ENCODE results near the gene PIK3CD. TPM values are rescaled to one million over a fixed set of nuclear protein-coding genes. Genes with fewer than 3 reads are reported as not detected.

The PIK3CD gene
- polyA plus RNA-seq, 1 of the 3 experiments (the other 2 are of a cell fraction), result 6.0 TPM

DNA sequence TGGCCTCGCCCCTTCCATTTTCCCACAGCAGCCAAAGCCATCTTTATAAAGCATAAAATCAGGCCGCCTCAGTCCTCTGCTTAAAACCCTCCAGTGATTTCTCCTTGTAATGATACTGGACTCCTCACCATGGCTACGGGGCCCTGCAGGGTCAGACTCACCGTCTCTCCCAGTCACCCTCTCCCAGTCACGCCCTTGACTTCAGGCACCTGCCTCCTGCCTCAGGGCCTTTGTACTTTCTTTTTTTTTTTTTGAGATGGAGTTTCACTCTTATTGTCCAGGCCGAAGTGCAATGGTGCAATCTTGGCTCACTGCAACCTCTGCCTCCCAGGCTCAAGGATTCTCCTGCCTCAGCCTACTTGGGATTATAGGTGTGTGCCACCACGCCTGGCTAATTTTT, 47.8 kb downstream of the PIK3CD start:
- no peaks in the 10 kb centered on the region; a peak in 1 of 4 replicates for H3K4me1 ChIP-seq (ENCODE audit: control insufficient read depth in 1 of 2, insufficient read depth in 2 of 2, low read depth in 1 of 2, low read length in 1 of 2)
- H3F3A ChIP-seq (replicated peaks; ENCODE audit: insufficient read depth), result peaks cover 7% of the 10 kb centered on the region
- no peak overlapping the region for H2AFZ ChIP-seq (ENCODE audit: low read depth)
- H3K9ac ChIP-seq, result no peak overlapping the region
- H4K20me1 ChIP-seq (ENCODE audit: insufficient read depth), result no peaks in the 10 kb centered on the region
- H3K4me3 ChIP-seq (ENCODE audit: low read depth in 2 of 2, low read length in 1 of 2), result no peak overlapping the region
- no peaks in the 10 kb centered on the region for H3K79me2 ChIP-seq (ENCODE audit: insufficient read depth)
- peak overlapping the region in 1 of 2 experiments; percentile 72; a peak in 2 of 4 replicates for H3K27ac ChIP-seq (ENCODE audit: low read depth in 2 of 2, low read length in 1 of 2)
- no peaks in the 10 kb centered on the region for H3K9me3 ChIP-seq
- no peak for DNase-seq
- H3K9me2 ChIP-seq, result no peaks in the 10 kb centered on the region
- ChIA-PET CTCF (interaction anchor here (1.2 to 1.3 kb wide), 2 partner anchors 22 to 72 kb away, joined by 4 to 5 read pairs; no protein-coding TSS in a partner anchor), POLR2A (no interaction called here)
- H3K27me3 ChIP-seq (ENCODE audit: insufficient read depth), result no peaks in the 10 kb centered on the region
- no peak overlapping the region for H3K4me2 ChIP-seq
- no peak for TF ChIP-seq RFX5 (IDR thresholded peaks at IDR 0.05; ENCODE audit: low read length)
- WGBS (ENCODE audit: low lambda C conversion rate), result 88% methylated on average over 7 of the region's 7 CpGs
- H3K36me3 ChIP-seq (replicated peaks in 1 of 2; ENCODE audit: control insufficient read depth in 1 of 2, insufficient read depth in 2 of 2, low read length in 1 of 2), result no peaks in the 10 kb centered on the region

DNA sequence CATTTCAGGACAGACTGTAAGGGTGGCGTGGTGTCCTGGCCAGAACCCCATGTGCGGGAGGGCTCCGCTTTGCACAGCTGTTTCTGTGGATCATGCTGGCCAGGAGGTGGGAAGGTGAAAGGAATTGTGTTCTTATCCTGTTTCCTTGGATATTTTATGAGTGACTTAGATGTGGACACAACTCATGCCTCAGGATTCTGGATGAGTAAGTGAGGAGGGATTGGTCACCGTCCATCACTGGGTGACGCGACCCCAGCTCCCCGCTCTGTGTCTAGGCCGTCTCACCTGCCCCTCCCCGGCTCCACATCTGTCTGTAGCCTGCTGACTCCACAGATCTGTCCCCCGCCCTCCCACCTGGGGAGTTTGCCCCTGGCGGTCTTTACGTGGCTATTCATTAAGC, 48.8 kb downstream of the PIK3CD start:
- H3K79me2 ChIP-seq (ENCODE audit: insufficient read depth), result no peaks in the 10 kb centered on the region
- no peaks in the 10 kb centered on the region for H3K9me3 ChIP-seq
- H3K9ac ChIP-seq, result peak overlapping the region; percentile 34; the same call in 1 of the 2 replicates
- peak overlapping the region in 1 of 2 experiments; percentile 72; a peak in 2 of 4 replicates for H3K27ac ChIP-seq (ENCODE audit: low read depth in 2 of 2, low read length in 1 of 2)
- H3K4me2 ChIP-seq, result peak overlapping the region; percentile 33
- 20% methylated on average over 5 of the region's 12 CpGs for WGBS (ENCODE audit: low lambda C conversion rate)
- no peaks in the 10 kb centered on the region for H4K20me1 ChIP-seq (ENCODE audit: insufficient read depth)
- no peak overlapping the region for H2AFZ ChIP-seq (ENCODE audit: low read depth)
- TF ChIP-seq JUND (IDR thresholded peaks at IDR 0.05), result peak; percentile 58
- peak; percentile 54 for TF ChIP-seq TCF12 (IDR thresholded peaks at IDR 0.05)
- TF ChIP-seq, protein P1, sequence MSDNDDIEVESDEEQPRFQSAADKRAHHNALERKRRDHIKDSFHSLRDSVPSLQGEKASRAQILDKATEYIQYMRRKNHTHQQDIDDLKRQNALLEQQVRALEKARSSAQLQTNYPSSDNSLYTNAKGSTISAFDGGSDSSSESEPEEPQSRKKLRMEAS (IDR thresholded peaks at IDR 0.05; ENCODE audit: low read depth), result 0 out of 2 replicates have a peak, but pooled peaks have one; percentile 21
- TF ChIP-seq FOSL2 (IDR thresholded peaks at IDR 0.05; ENCODE audit: borderline replicate concordance, low read depth), result peak; percentile 79
- TF ChIP-seq SMC3 (IDR thresholded peaks at IDR 0.05; ENCODE audit: low read depth, low read length), result no peak
- TF ChIP-seq, protein P2, sequence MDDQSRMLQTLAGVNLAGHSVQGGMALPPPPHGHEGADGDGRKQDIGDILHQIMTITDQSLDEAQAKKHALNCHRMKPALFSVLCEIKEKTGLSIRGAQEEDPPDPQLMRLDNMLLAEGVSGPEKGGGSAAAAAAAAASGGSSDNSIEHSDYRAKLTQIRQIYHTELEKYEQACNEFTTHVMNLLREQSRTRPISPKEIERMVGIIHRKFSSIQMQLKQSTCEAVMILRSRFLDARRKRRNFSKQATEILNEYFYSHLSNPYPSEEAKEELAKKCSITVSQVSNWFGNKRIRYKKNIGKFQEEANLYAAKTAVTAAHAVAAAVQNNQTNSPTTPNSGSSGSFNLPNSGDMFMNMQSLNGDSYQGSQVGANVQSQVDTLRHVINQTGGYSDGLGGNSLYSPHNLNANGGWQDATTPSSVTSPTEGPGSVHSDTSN (IDR thresholded peaks at IDR 0.05), result peak; percentile 60
- no peak for TF ChIP-seq FOXM1 (IDR thresholded peaks at IDR 0.05; ENCODE audit: low read depth)
- peaks cover 10% of the 10 kb centered on the region for H3F3A ChIP-seq (replicated peaks; ENCODE audit: insufficient read depth)
- H3K9me2 ChIP-seq, result no peaks in the 10 kb centered on the region
- no peak overlapping the region for H3K4me3 ChIP-seq (ENCODE audit: low read depth in 2 of 2, low read length in 1 of 2)
- CTCF ChIA-PET, result interaction anchor here (0.8 to 1.1 kb wide), 3 partner anchors 9 to 21 kb away, joined by 3 to 4 read pairs (median 3); no protein-coding TSS in a partner anchor
- no peaks in the 10 kb centered on the region for H3K27me3 ChIP-seq (ENCODE audit: insufficient read depth)
- DNase-seq, result peak; percentile 22
- no peaks in the 10 kb centered on the region for H3K36me3 ChIP-seq (replicated peaks in 1 of 2; ENCODE audit: control insufficient read depth in 1 of 2, insufficient read depth in 2 of 2, low read length in 1 of 2)
- POLR2A ChIA-PET, result no interaction called here
- peaks cover 0 to 1% of the 10 kb centered on the region in 2 experiments; a peak in 1 of 4 replicates for H3K4me1 ChIP-seq (ENCODE audit: control insufficient read depth in 1 of 2, insufficient read depth in 2 of 2, low read depth in 1 of 2, low read length in 1 of 2)

DNA sequence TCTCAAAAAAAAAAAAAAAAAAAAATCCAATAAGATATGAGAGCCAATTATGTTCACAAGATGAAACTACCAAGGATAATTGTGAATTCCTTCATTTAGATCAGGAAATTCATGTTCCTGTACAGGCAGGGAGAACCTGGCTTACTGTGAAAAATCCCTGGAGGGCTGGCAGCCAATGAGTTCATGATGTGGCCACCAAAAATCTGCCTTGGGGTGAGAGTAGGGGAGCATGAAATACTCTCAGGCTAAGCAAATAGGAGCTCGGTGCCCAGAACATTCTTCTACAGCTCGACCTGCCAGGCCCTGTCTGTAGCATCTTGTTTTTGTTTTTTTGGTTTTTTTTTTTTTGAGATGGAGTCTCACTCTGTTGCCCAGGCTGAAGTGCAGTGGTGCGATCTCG, 50.1 kb downstream of the PIK3CD start:
- Histone ChIP-seq H3K9ac (no peak overlapping the region), H3K4me3 (ENCODE audit: low read depth in 2 of 2, low read length in 1 of 2) (no peak overlapping the region), H3K9me3 (no peaks in the 10 kb centered on the region), H3K27me3 (ENCODE audit: insufficient read depth) (no peaks in the 10 kb centered on the region), H3K36me3 (replicated peaks in 1 of 2; ENCODE audit: control insufficient read depth in 1 of 2, insufficient read depth in 2 of 2, low read length in 1 of 2) (no peaks in the 10 kb centered on the region), H3K9me2 (no peaks in the 10 kb centered on the region), H3K4me2 (no peak overlapping the region), H3K79me2 (ENCODE audit: insufficient read depth) (no peaks in the 10 kb centered on the region), H3K4me1 (ENCODE audit: control insufficient read depth in 1 of 2, insufficient read depth in 2 of 2, low read depth in 1 of 2, low read length in 1 of 2) (peaks cover 0 to 6% of the 10 kb centered on the region in 2 experiments; a peak in 1 of 4 replicates), H4K20me1 (ENCODE audit: insufficient read depth) (no peaks in the 10 kb centered on the region), H3K27ac (ENCODE audit: low read depth in 2 of 2, low read length in 1 of 2) (no peak overlapping the region), H3F3A (replicated peaks; ENCODE audit: insufficient read depth) (peaks cover 14% of the 10 kb centered on the region), H2AFZ (ENCODE audit: low read depth) (no peak overlapping the region)
- CTCF ChIA-PET, result interaction anchor here (0.6 to 1.6 kb wide), 8 partner anchors 8 to 174 kb away, joined by 3 to 10 read pairs (median 4); no protein-coding TSS in a partner anchor
- 85% methylated on average over 4 of the region's 4 CpGs for WGBS (ENCODE audit: low lambda C conversion rate)
- DNase-seq, result no peak
- TF ChIP-seq, protein P3, sequence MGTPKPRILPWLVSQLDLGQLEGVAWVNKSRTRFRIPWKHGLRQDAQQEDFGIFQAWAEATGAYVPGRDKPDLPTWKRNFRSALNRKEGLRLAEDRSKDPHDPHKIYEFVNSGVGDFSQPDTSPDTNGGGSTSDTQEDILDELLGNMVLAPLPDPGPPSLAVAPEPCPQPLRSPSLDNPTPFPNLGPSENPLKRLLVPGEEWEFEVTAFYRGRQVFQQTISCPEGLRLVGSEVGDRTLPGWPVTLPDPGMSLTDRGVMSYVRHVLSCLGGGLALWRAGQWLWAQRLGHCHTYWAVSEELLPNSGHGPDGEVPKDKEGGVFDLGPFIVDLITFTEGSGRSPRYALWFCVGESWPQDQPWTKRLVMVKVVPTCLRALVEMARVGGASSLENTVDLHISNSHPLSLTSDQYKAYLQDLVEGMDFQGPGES (IDR thresholded peaks at IDR 0.05; ENCODE audit: low read depth, low read length), result no peak
- TF ChIP-seq CHD2 (IDR thresholded peaks at IDR 0.05; ENCODE audit: low read length, partially characterized antibody), result no peak
- TF ChIP-seq, protein P4, sequence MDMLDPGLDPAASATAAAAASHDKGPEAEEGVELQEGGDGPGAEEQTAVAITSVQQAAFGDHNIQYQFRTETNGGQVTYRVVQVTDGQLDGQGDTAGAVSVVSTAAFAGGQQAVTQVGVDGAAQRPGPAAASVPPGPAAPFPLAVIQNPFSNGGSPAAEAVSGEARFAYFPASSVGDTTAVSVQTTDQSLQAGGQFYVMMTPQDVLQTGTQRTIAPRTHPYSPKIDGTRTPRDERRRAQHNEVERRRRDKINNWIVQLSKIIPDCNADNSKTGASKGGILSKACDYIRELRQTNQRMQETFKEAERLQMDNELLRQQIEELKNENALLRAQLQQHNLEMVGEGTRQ (IDR thresholded peaks at IDR 0.05; ENCODE audit: borderline replicate concordance, low read depth, low read length), result no peak
- POLR2A ChIA-PET, result no interaction called here

All from SK-N-SH (cell line).